ENCODE results near the gene KCNQ1. TPM values are rescaled to one million over a fixed set of nuclear protein-coding genes. Genes with fewer than 3 reads are reported as not detected.

The KCNQ1 gene
- total RNA-seq, 1 experiment from 2014 or later: 10.7 TPM

DNA sequence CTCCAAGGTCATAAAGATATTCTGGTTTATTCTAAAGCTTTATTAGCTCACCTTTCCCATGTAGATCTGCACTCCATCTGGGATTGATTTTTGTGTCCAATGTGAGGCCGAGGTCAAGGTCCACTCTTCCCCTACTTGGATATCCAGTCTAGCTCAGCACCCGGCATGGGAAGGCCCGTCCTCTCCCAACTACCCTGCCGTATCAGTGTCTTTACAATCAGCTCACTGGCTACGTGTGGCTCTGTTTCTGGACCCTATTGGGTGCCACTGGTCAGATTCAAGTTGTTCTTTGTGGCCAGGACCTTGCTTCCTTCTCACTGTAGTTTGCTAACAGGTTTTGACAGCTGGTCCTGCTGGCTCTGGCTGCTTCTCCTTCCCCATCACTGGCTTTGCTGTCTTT is 224.1 kb downstream of the KCNQ1 start:
- no peaks in the 10 kb centered on the region for H3K79me2 ChIP-seq (ENCODE audit: insufficient read depth, low read length)
- H2AFZ ChIP-seq (ENCODE audit: low read depth, low read length, poor library complexity, severe bottlenecking): no peak overlapping the region
- H3K4me1 ChIP-seq (ENCODE audit: control insufficient read depth in 1 of 2, insufficient read depth in 2 of 2, low read length in 2 of 2): no peaks in the 10 kb centered on the region
- no peaks in the 10 kb centered on the region for H4K20me1 ChIP-seq (ENCODE audit: insufficient read depth)
- CTCF ChIA-PET: no interaction called here
- intact Hi-C loops (cut with micrococcal nuclease): no loop called here
- TF ChIP-seq TCF7L2 (IDR thresholded peaks at IDR 0.05; ENCODE audit: borderline replicate concordance, extremely low read depth, insufficient read depth, insufficient read length): no peak
- no peak for TF ChIP-seq EGR1 (IDR thresholded peaks at IDR 0.05; ENCODE audit: low read depth)
- TF ChIP-seq CEBPB (IDR thresholded peaks at IDR 0.05; ENCODE audit: low read depth): no peak
- no peak for TF ChIP-seq JUND (IDR thresholded peaks at IDR 0.05)
- TF ChIP-seq MAX (IDR thresholded peaks at IDR 0.05): no peak
- no peak for TF ChIP-seq EZH2 (IDR thresholded peaks at IDR 0.05)
- no peak for TF ChIP-seq EZH2phosphoT487 (IDR thresholded peaks at IDR 0.05; ENCODE audit: borderline replicate concordance)
- no peak for TF ChIP-seq REST (IDR thresholded peaks at IDR 0.05; ENCODE audit: low read depth)
- TF ChIP-seq ELF1 (IDR thresholded peaks at IDR 0.05; ENCODE audit: borderline replicate concordance, low read depth): no peak
- no peak for TF ChIP-seq CTCF (IDR thresholded peaks at IDR 0.05 in 2 of 3, conservative IDR thresholded peaks at IDR 0.05 in 1 of 3; ENCODE audit: borderline replicate concordance in 1 of 3, insufficient read depth in 1 of 3, low read depth in 2 of 3, low read length in 2 of 3)
- TF ChIP-seq ATF3 (IDR thresholded peaks at IDR 0.05): no peak
- TF ChIP-seq ZNF274 (IDR thresholded peaks at IDR 0.05; ENCODE audit: low read depth, low read length): no peak
- TF ChIP-seq FOSL1 (IDR thresholded peaks at IDR 0.05; ENCODE audit: low read depth): no peak
- no peak for TF ChIP-seq SRF (IDR thresholded peaks at IDR 0.05; ENCODE audit: low read depth)
- TF ChIP-seq POLR2A (IDR thresholded peaks at IDR 0.05; ENCODE audit: borderline replicate concordance, extremely low read depth, insufficient read depth, insufficient read length): no peak
- TF ChIP-seq CBX3 (IDR thresholded peaks at IDR 0.05; ENCODE audit: low read depth): no peak
- TF ChIP-seq POLR2AphosphoS5 (IDR thresholded peaks at IDR 0.05; ENCODE audit: low read depth, low read length): no peak
- no peak for TF ChIP-seq YY1 (IDR thresholded peaks at IDR 0.05; ENCODE audit: extremely low read depth, insufficient replicate concordance, low read depth, low read length)
- no peak for TF ChIP-seq ZBTB33 (IDR thresholded peaks at IDR 0.05; ENCODE audit: extremely low read depth, insufficient replicate concordance, low read length)
- H3K27me3 ChIP-seq (ENCODE audit: insufficient read depth, low read length): no peaks in the 10 kb centered on the region
- POLR2A ChIA-PET: no interaction called here
- ATAC-seq (no peak), DNase-seq (ENCODE audit: low read depth, low spot score) (no peak)
- H3K9me3 ChIP-seq (ENCODE audit: control insufficient read depth in 1 of 2, insufficient read depth in 1 of 2, low read depth in 1 of 2, low read length in 2 of 2): no peaks in the 10 kb centered on the region
- no peaks in the 10 kb centered on the region for H3K9me2 ChIP-seq (ENCODE audit: insufficient read depth)
- RAD21 ChIA-PET (ENCODE audit: low non-redundant PET in 1 of 2, low total read pairs in 2 of 2, uncharacterized antibody in 2 of 2, unreplicated experiment in 2 of 2): no interaction called here
- no TSS peak for BruUV-seq (replicated peaks)
- H3K36me3 ChIP-seq (ENCODE audit: control insufficient read depth in 1 of 2, insufficient read depth in 2 of 2, low read length in 2 of 2): no peaks in the 10 kb centered on the region
- H3K27ac ChIP-seq (ENCODE audit: low read depth, low read length): no peak overlapping the region
- no peak overlapping the region for H3K4me3 ChIP-seq (replicated peaks in 1 of 2; ENCODE audit: low read depth in 1 of 2, low read length in 2 of 2)
- H3K9ac ChIP-seq (ENCODE audit: low read length): no peak overlapping the region
- no peak overlapping the region for H3K4me2 ChIP-seq (ENCODE audit: low read length)
